Measurements from ENCODE around the gene ARHGAP26. TPM values are rescaled to one million over a fixed set of nuclear protein-coding genes. Genes with fewer than 3 reads are reported as not detected.

Gene ARHGAP26
- total and polyA plus RNA-seq, 12 donors: 7.5 to 45.8 (median 37.2) TPM

- intact Hi-C loops (cut with DNase I): loop anchor here in 1 of 10 donors (5.0 kb wide), 1 partner anchor 85 kb away; no protein-coding TSS in a partner anchor
- ATAC-seq: no peak
- TF ChIP-seq CTCF (IDR thresholded peaks at IDR 0.05): no peak
- Histone ChIP-seq H3K4me3 (no peak overlapping the region), H3K27ac (no peak overlapping the region), H3K27me3 (no peaks in the 10 kb centered on the region), H3K9me3 (no peaks in the 10 kb centered on the region), H3K4me1 (peaks cover 0 to 43% (median 19%) of the 10 kb centered on the region in 9 donors), H3K36me3 (peaks cover 0 to 25% (median 0%) of the 10 kb centered on the region in 9 donors)
- DNase-seq: no peak
- WGBS, 2 donors: 91 to 98% methylated on average over 3 of the region's 3 CpGs
These were observed 456.7 kb downstream of the ARHGAP26 start for GRCh38 chr5:143226872-143227271.

- no peak for ATAC-seq
- TF ChIP-seq CTCF (IDR thresholded peaks at IDR 0.05): no peak
- no peak overlapping the region for H3K27ac ChIP-seq
These were observed 457.1 kb downstream of the ARHGAP26 start for GRCh38 chr5:143227301-143227700.

GRCh38 chr5:143228597-143229293 is 458.6 kb downstream of the ARHGAP26 start:
- intact Hi-C loops (cut with DNase I): loop anchor here in 1 of 10 donors (5.0 kb wide), 1 partner anchor 84 kb away; no protein-coding TSS in a partner anchor
- no peaks in the 10 kb centered on the region for H3K27me3 ChIP-seq
- peaks cover 0 to 10% (median 0%) of the 10 kb centered on the region in 9 donors for H3K36me3 ChIP-seq
- H3K4me1 ChIP-seq: peaks cover 0 to 32% (median 16%) of the 10 kb centered on the region in 9 donors
- no peak for DNase-seq
- H3K4me3 ChIP-seq: no peak overlapping the region
- ATAC-seq: no peak
- H3K27ac ChIP-seq: no peak overlapping the region
- H3K9me3 ChIP-seq: no peaks in the 10 kb centered on the region
- no peak for TF ChIP-seq CTCF (IDR thresholded peaks at IDR 0.05)
- WGBS, 2 donors: 89 to 92% methylated on average over 8 of the region's 8 CpGs

More at GRCh38 chr5:143227301-143227700, 457.1 kb downstream of the ARHGAP26 start:
- DNase-seq: no peak
- intact Hi-C loops (cut with DNase I): loop anchor here in 1 of 10 donors (5.0 kb wide), 1 partner anchor 85 kb away; no protein-coding TSS in a partner anchor
- no peaks in the 10 kb centered on the region for H3K27me3 ChIP-seq
- peaks cover 0 to 41% (median 19%) of the 10 kb centered on the region in 9 donors for H3K4me1 ChIP-seq
- peaks cover 0 to 24% (median 0%) of the 10 kb centered on the region in 9 donors for H3K36me3 ChIP-seq
- 77 to 79% methylated on average over 6 of the region's 6 CpGs for WGBS, 2 donors
- no peak overlapping the region for H3K4me3 ChIP-seq
- no peaks in the 10 kb centered on the region for H3K9me3 ChIP-seq

- intact Hi-C loops (cut with DNase I): loop anchor here in 1 of 10 donors (5.0 kb wide), 1 partner anchor 83 kb away; no protein-coding TSS in a partner anchor
- H3K4me1 ChIP-seq: peaks cover 0 to 32% (median 16%) of the 10 kb centered on the region in 9 donors
- TF ChIP-seq CTCF (IDR thresholded peaks at IDR 0.05): no peak
- ATAC-seq (peak in 7 of 8 donors; percentile 25 to 73 (median 57)), DNase-seq (no peak)
- peak overlapping the region in 1 of 10 donors; percentile 60 for H3K27ac ChIP-seq
- H3K9me3 ChIP-seq: no peaks in the 10 kb centered on the region
- no peaks in the 10 kb centered on the region for H3K27me3 ChIP-seq
- H3K36me3 ChIP-seq: peaks cover 0 to 7% (median 0%) of the 10 kb centered on the region in 9 donors
- 69 to 74% methylated on average over 8 of the region's 8 CpGs for WGBS, 2 donors
- H3K4me3 ChIP-seq: no peak overlapping the region
These were observed 459.3 kb downstream of the ARHGAP26 start for GRCh38 chr5:143229426-143229895.

Data from heart right ventricle (tissue), 16 donors.